K562 (cell line): ENCODE measurements around the gene ZFPM1. TPM values are rescaled to one million over a fixed set of nuclear protein-coding genes. Genes with fewer than 3 reads are reported as not detected.
A peak's percentile ranks its signal among the peaks of the same experiment; 100 is the strongest.

Source experiments
- BACH1 ChIP-seq: fragments of 200-800 bp; sonication (Bioruptor generic); IDR thresholded peaks from 2 replicates; pipeline ENCODE4 v1.6.1; 2016; ENCODE audit warnings: missing genetic modification characterization, missing compliant biosample characterization
- BRF2 ChIP-seq: IDR thresholded peaks from 3 replicates; pipeline ENCODE4 v1.6.1; 2011; ENCODE audit warnings: borderline replicate concordance, mild to moderate bottlenecking; ENCODE audit not compliant: insufficient read length, insufficient read depth
- CHD2 ChIP-seq: IDR thresholded peaks from 2 replicates; pipeline ENCODE4 v1.6.1; 2011; ENCODE audit warnings: low read depth, low read length
- CREM ChIP-seq: IDR thresholded peaks from 2 replicates; pipeline ENCODE4 v1.6.1; 2014; ENCODE audit warnings: antibody characterized with exemption, low read depth
- DIDO1 ChIP-seq: fragments of 450-650 bp; IDR thresholded peaks from 2 replicates; pipeline ENCODE4 v1.6.1; 2016; ENCODE audit warnings: low read depth, missing biosample characterization, missing genetic modification characterization
- DMBX1 ChIP-seq: fragments of 250-450 bp; sonication (Bioruptor Pico); IDR thresholded peaks from 2 replicates; pipeline ENCODE4 v1.8.0; 2022; ENCODE audit warnings: inconsistent platforms, mild to moderate bottlenecking, moderate library complexity, borderline replicate concordance
- E2F5 ChIP-seq: sonication (generic); formaldehyde crosslinking; IDR thresholded peaks from 2 replicates; pipeline ENCODE4 v1.8.0; 2022; ENCODE audit warnings: mild to moderate bottlenecking, missing genetic modification reagents
- ELF1 ChIP-seq: fragments of 200-800 bp; sonication (Bioruptor generic); IDR thresholded peaks from 2 replicates; pipeline ENCODE4 v1.6.1; 2016; ENCODE audit warnings: missing genetic modification characterization, missing compliant biosample characterization
- ELF2 ChIP-seq: fragments of 250-450 bp; sonication (Bioruptor Pico); IDR thresholded peaks from 2 replicates; pipeline ENCODE4 v1.5.0; 2021; ENCODE audit warnings: mild to moderate bottlenecking
- ESRRB ChIP-seq: fragments of 250-450 bp; sonication (Bioruptor Pico); IDR thresholded peaks from 2 replicates; pipeline ENCODE4 v1.5.0; 2020; ENCODE audit warnings: mild to moderate bottlenecking, moderate library complexity, borderline replicate concordance
- FOXA3 ChIP-seq, 2 experiments: fragments of 450-650 bp in 1 of 2; sonication (generic) in 1 of 2; formaldehyde crosslinking; IDR thresholded peaks in 1 of 2; conservative IDR thresholded peaks in 1 of 2; 2 replicates each; pipeline versions ENCODE4 v1.4.0 to v1.8.0; 2020 to 2022; ENCODE audit warnings: mild to moderate bottlenecking in 2 of 2, missing genetic modification reagents in 1 of 2
- FOXJ3 ChIP-seq: sonication (generic); formaldehyde crosslinking; IDR thresholded peaks from 2 replicates; pipeline ENCODE4 v1.4.0; 2020; ENCODE audit warnings: mild to moderate bottlenecking, missing genetic modification reagents
- FOXP1 ChIP-seq: sonication (generic); formaldehyde crosslinking; IDR thresholded peaks from 2 replicates; pipeline ENCODE4 v1.8.0; 2022; ENCODE audit warnings: mild to moderate bottlenecking, missing genetic modification reagents
- ILF3 ChIP-seq: fragments of 450-650 bp; IDR thresholded peaks from 2 replicates; pipeline ENCODE4 v1.6.1; 2018; ENCODE audit warnings: antibody characterized with exemption, mild to moderate bottlenecking, moderate library complexity, borderline replicate concordance
- MAX ChIP-seq: sonication (generic); formaldehyde crosslinking; IDR thresholded peaks from 2 replicates; pipeline ENCODE4 v1.9.0; 2022; ENCODE audit warnings: mild to moderate bottlenecking, missing genetic modification reagents
- MYBL2 ChIP-seq, 2 experiments: fragments of 450-650 bp in 1 of 2; sonication (generic) in 1 of 2; formaldehyde crosslinking in 1 of 2; IDR thresholded peaks; 2 replicates each; pipeline versions ENCODE4 v1.6.1 to v1.8.1; 2017 to 2022; ENCODE audit warnings: borderline replicate concordance in 1 of 2, inconsistent platforms in 1 of 2, low read depth in 1 of 2, mild to moderate bottlenecking in 1 of 2, missing genetic modification reagents in 1 of 2, moderate library complexity in 1 of 2
- NFE2 ChIP-seq: IDR thresholded peaks from 2 replicates; pipeline ENCODE4 v1.6.1; 2014; ENCODE audit warnings: antibody characterized with exemption, low read depth
- PHF20 ChIP-seq: fragments of 450-650 bp; IDR thresholded peaks from 2 replicates; pipeline ENCODE4 v1.6.1; 2018; ENCODE audit not compliant: partially characterized antibody
- TEAD2 ChIP-seq: fragments of 450-650 bp; IDR thresholded peaks from 2 replicates; pipeline ENCODE4 v1.6.1; 2016; ENCODE audit warnings: missing genetic modification characterization, control low read depth, missing compliant biosample characterization
- TEAD4 ChIP-seq, 2 experiments: sonication (generic) in 1 of 2; formaldehyde crosslinking in 1 of 2; IDR thresholded peaks; 2 replicates each; pipeline versions ENCODE4 v1.6.1 to v1.8.0; 2012 to 2022; ENCODE audit warnings: borderline replicate concordance in 1 of 2, inconsistent platforms in 1 of 2, low read length in 1 of 2, mild to moderate bottlenecking in 1 of 2, missing genetic modification reagents in 1 of 2
- TFAP4 ChIP-seq: sonication (generic); formaldehyde crosslinking; IDR thresholded peaks from 2 replicates; pipeline ENCODE4 v1.8.0; 2022; ENCODE audit warnings: missing genetic modification reagents, mild to moderate bottlenecking, moderate library complexity, borderline replicate concordance
- ZNF12 ChIP-seq: sonication (generic); formaldehyde crosslinking; IDR thresholded peaks from 2 replicates; pipeline ENCODE4 v1.4.0; 2020; ENCODE audit warnings: mild to moderate bottlenecking, missing genetic modification reagents
- ZNF311 ChIP-seq: fragments of 250-450 bp; sonication (Bioruptor Pico); IDR thresholded peaks from 2 replicates; pipeline ENCODE4 v1.4.0; 2020; ENCODE audit warnings: mild to moderate bottlenecking, moderate library complexity
- ZSCAN29 ChIP-seq: fragments of 450-650 bp; IDR thresholded peaks from 2 replicates; pipeline ENCODE4 v1.6.1; 2017
- polyA plus RNA-seq, 8 experiments: library from polyadenylated mRNA; depleted of rRNA in 4 of 8; stranded (reverse) in 5 of 8; unstranded in 3 of 8; fragments of >200 nt; fragmentation: Nextera tagmentation in 2 of 8; fragmentation: Illumina TruSeq in 1 of 8; extraction: Ambion mirVana in 2 of 8; extraction: Trizol in 1 of 8; gene quantifications; 2 replicates each; pipeline versions ENCODE4 v1.2.1 to v1.2.3, GENCODE V29; 2011 to 2014; ENCODE audit warnings: inconsistent platforms in 1 of 8, missing spikeins in 1 of 8
- total RNA-seq, 7 experiments: library from RNA; depleted of rRNA in 6 of 7; stranded (reverse); fragments of >200 nt in 6 of 7; fragmentation: Illumina TruSeq in 2 of 7; extraction: Trizol in 2 of 7; gene quantifications; 2 replicates each; pipeline versions ENCODE4 v1.2.1 to v1.2.3, GENCODE V29; 2011 to 2021; ENCODE audit warnings: low replicate concordance in 1 of 7

Gene ZFPM1
- total and polyA plus RNA-seq, 9 of the 15 experiments (the other 6 are each of a cell fraction or from before 2014, with no cell fraction given): 0.03 to 35.9 (median 1.4) TPM

GRCh38 chr16:88560714-88561484 lies 107.8 kb downstream of the ZFPM1 start (continued):
- TF ChIP-seq TEAD4 (IDR thresholded peaks at IDR 0.05; ENCODE audit: low read length): peak; percentile 18; the same call in 1 of the 2 replicates
- peak; percentile 98 for TF ChIP-seq TEAD4 (CRISPR knock-in tag; IDR thresholded peaks at IDR 0.05; ENCODE audit: borderline replicate concordance)
- no peak for TF ChIP-seq PHF20
- peak; percentile 86 for TF ChIP-seq BACH1 (tag)
- TF ChIP-seq DIDO1 (tag): no peak
- TF ChIP-seq E2F5 (CRISPR knock-in tag): peak; percentile 99
- peak; percentile 86; the same call in 1 of the 2 replicates for TF ChIP-seq ZNF12 (CRISPR knock-in tag)
- peak; percentile 97 for TF ChIP-seq FOXJ3 (CRISPR knock-in tag)
- no peak for TF ChIP-seq ILF3
- TF ChIP-seq BRF2: no peak
- no peak for TF ChIP-seq ESRRB (CRISPR knock-in tag)
- peak; percentile 90 for TF ChIP-seq TFAP4
- no peak for TF ChIP-seq ZSCAN29
- TF ChIP-seq MAX (CRISPR knock-in tag): peak; percentile 80
- TF ChIP-seq CREM: peak; percentile 82
- no peak for TF ChIP-seq ELF1 (tag)
- peak; percentile 99 for TF ChIP-seq FOXP1 (CRISPR knock-in tag)
- no peak for TF ChIP-seq TEAD2 (tag)
- peak; percentile 11; the same call in 1 of the 2 replicates for TF ChIP-seq ZNF311 (CRISPR knock-in tag)
- TF ChIP-seq FOXA3 (CRISPR knock-in tag; conservative IDR thresholded peaks at IDR 0.05 in 1 of 2, IDR thresholded peaks at IDR 0.05 in 1 of 2): peak in 1 of 2 experiments; percentile 89; a peak in 2 of 4 replicates
- no peak for TF ChIP-seq CHD2
- peak; percentile 90 for TF ChIP-seq DMBX1 (CRISPR knock-in tag)
- TF ChIP-seq MYBL2 (IDR thresholded peaks at IDR 0.05; ENCODE audit: low read depth): no peak
- peak; percentile 74; the same call in 1 of the 2 replicates for TF ChIP-seq MYBL2 (CRISPR knock-in tag; IDR thresholded peaks at IDR 0.05; ENCODE audit: borderline replicate concordance)
- peak; percentile 17; the same call in 1 of the 2 replicates for TF ChIP-seq NFE2
- no peak for TF ChIP-seq ELF2 (CRISPR knock-in tag)
